Activated T-cell treated with anti-CD3 and anti-CD28 coated beads for 24 hours (primary cell): ENCODE results near the gene PHACTR2.
"Not testable (repeated sequence)": the region's sequence is repeated elsewhere in the genome, so short reads cannot be mapped to it uniquely, and the experiment has no call there.

Experiments used
- DNase-seq: peaks from one replicate; pipeline ENCODE4 v3.0.0-alpha.2; 2020; ENCODE audit warnings: low read depth

The PHACTR2 gene

GRCh38 chr6:143698759-143699429 is 21.1 kb downstream of the PHACTR2 start:
- no peak for DNase-seq

- no peak for DNase-seq
These were observed 21.7 kb downstream of the PHACTR2 start for GRCh38 chr6:143699430-143699825.

GRCh38 chr6:143700684-143701348 is 23.1 kb downstream of the PHACTR2 start:
- DNase-seq = no peak

- DNase-seq = no peak
These were observed 23.8 kb downstream of the PHACTR2 start for GRCh38 chr6:143701349-143702234.

GRCh38 chr6:143705569-143705968 is 27.8 kb downstream of the PHACTR2 start:
- no peak for DNase-seq

GRCh38 chr6:143707697-143708096 is 29.9 kb downstream of the PHACTR2 start:
- DNase-seq = no peak

GRCh38 chr6:143708889-143709288 is 31.1 kb downstream of the PHACTR2 start:
- DNase-seq = no peak

GRCh38 chr6:143711714-143712113 is 33.9 kb downstream of the PHACTR2 start:
- DNase-seq = no peak

GRCh38 chr6:143718472-143718871 is 40.7 kb downstream of the PHACTR2 start:
- no peak for DNase-seq

GRCh38 chr6:143721642-143722041 is 43.9 kb downstream of the PHACTR2 start:
- DNase-seq = no peak

- no peak for DNase-seq
These were observed 47.1 kb downstream of the PHACTR2 start for GRCh38 chr6:143724876-143725275.

- no peak for DNase-seq
These were observed 48.4 kb downstream of the PHACTR2 start for GRCh38 chr6:143726015-143726647.

- no peak for DNase-seq
These were observed 49.3 kb downstream of the PHACTR2 start for GRCh38 chr6:143727035-143727434.

- no peak for DNase-seq
These were observed 54.0 kb downstream of the PHACTR2 start for GRCh38 chr6:143731789-143732188.

GRCh38 chr6:143732536-143732935 is 54.8 kb downstream of the PHACTR2 start:
- no peak for DNase-seq

- no peak for DNase-seq
These were observed 55.7 kb downstream of the PHACTR2 start for GRCh38 chr6:143733510-143733909.

GRCh38 chr6:143734641-143735063 is 56.9 kb downstream of the PHACTR2 start:
- no peak for DNase-seq

- DNase-seq = not testable (repeated sequence)
These were observed 60.4 kb downstream of the PHACTR2 start for GRCh38 chr6:143738072-143738690.

GRCh38 chr6:143739341-143739851 is 61.6 kb downstream of the PHACTR2 start:
- no peak for DNase-seq

- DNase-seq = no peak
These were observed 62.4 kb downstream of the PHACTR2 start for GRCh38 chr6:143740213-143740612.

GRCh38 chr6:143741480-143741879 is 63.7 kb downstream of the PHACTR2 start:
- no peak for DNase-seq
